Panc1 (cell line): Measurements from ENCODE around the gene NLRP2B. TPM values are rescaled to one million over a fixed set of nuclear protein-coding genes. Genes with fewer than 3 reads are reported as not detected.
"Not testable (repeated sequence)": the region's sequence is repeated elsewhere in the genome, so short reads cannot be mapped to it uniquely, and the experiment has no call there.

Source experiments
- ATAC-seq: fragments of 200-7000 bp; cut with Tn5 transposase; 2 replicates; pipeline ENCODE4 v1.9.1; 2020; ENCODE audit warnings: mild to moderate bottlenecking, moderate library complexity
- Bru-seq: library from RNA; stranded (reverse); fragments of 400-500 nt; gene quantifications from one replicate; lab custom pipeline; 2021; lab: Mats Ljungman, UMichigan
- BruChase-seq, 2 experiments: library from RNA; stranded (reverse); fragments of 400-500 nt; gene quantifications; one replicate each; lab custom pipeline; 2021; lab: Mats Ljungman, UMichigan
- BruUV-seq: library from RNA; stranded (reverse); fragments of 400-500 nt; replicated peaks from 2 replicates; lab custom pipeline; 2021; lab: Mats Ljungman, UMichigan
- CTCF ChIA-PET: fragments of 300-600 bp; sonication (Branson Sonifier 250); formaldehyde crosslinking; loops from one replicate; lab custom pipeline; 2022; ENCODE audit warnings: antibody characterized with exemption; lab: Charles Lee
- POLR2A ChIA-PET: fragments of 300-600 bp; sonication (Branson Sonifier 250); formaldehyde crosslinking; loops from one replicate; lab custom pipeline; 2022; ENCODE audit warnings: antibody characterized with exemption; lab: Charles Lee
- DNase-seq: peaks from one replicate; pipeline ENCODE4 v3.0.0-alpha.2; 2010; ENCODE audit warnings: low read depth, low spot score
- H3K27ac ChIP-seq: 2 replicates; pipeline ENCODE4 v1.5.1; 2011; ENCODE audit warnings: mild to moderate bottlenecking, low read length, inconsistent platforms
- H3K27me3 ChIP-seq: fragments of 200-500 bp; sonication (Bioruptor generic); 2 replicates; pipeline ENCODE4 v1.6.0; 2014; ENCODE audit warnings: low read length, inconsistent platforms; ENCODE audit not compliant: control insufficient read depth, insufficient read depth
- H3K36me3 ChIP-seq: fragments of 200-500 bp; sonication (Bioruptor generic); 2 replicates; pipeline ENCODE4 v1.5.1; 2014; ENCODE audit warnings: inconsistent platforms, mild to moderate bottlenecking, low read length, moderate library complexity; ENCODE audit not compliant: control insufficient read depth, insufficient read depth
- H3K4me1 ChIP-seq: 2 replicates; pipeline ENCODE4 v1.5.1; 2011; ENCODE audit warnings: inconsistent platforms, mild to moderate bottlenecking, low read length, moderate library complexity; ENCODE audit not compliant: control insufficient read depth, insufficient read depth
- H3K4me3 ChIP-seq, 2 experiments: 2 replicates each; pipeline ENCODE4 v1.5.1; 2011 to 2012; ENCODE audit warnings: low read depth in 2 of 2, low read length in 2 of 2, mild to moderate bottlenecking in 2 of 2, inconsistent platforms in 1 of 2, moderate library complexity in 1 of 2
- H3K9me3 ChIP-seq: fragments of 200-500 bp; sonication (Bioruptor generic); 2 replicates; pipeline ENCODE4 v1.5.1; 2014; ENCODE audit warnings: low read depth, mild to moderate bottlenecking, inconsistent platforms, low read length, moderate library complexity; ENCODE audit not compliant: control insufficient read depth, insufficient read depth
- POLR2AphosphoS5 ChIP-seq: IDR thresholded peaks from 2 replicates; pipeline ENCODE4 v1.6.1; 2012; ENCODE audit warnings: mild to moderate bottlenecking, low read depth, low read length, moderate library complexity
- SIN3A ChIP-seq: IDR thresholded peaks from 2 replicates; pipeline ENCODE4 v1.6.1; 2012; ENCODE audit warnings: low read depth, mild to moderate bottlenecking, low read length, moderate library complexity, borderline replicate concordance; ENCODE audit not compliant: insufficient read depth
- TCF7L2 ChIP-seq: IDR thresholded peaks from 2 replicates; pipeline ENCODE4 v1.6.1; 2011; ENCODE audit warnings: mild to moderate bottlenecking, low read depth, low read length, inconsistent platforms
- in situ Hi-C: cut with HindIII; loops from 2 replicates; pipeline ENCODE4 v1.10.0; 2016; ENCODE audit warnings: low sequenced_read_pairs, low pct_unique_long_range_greater_than_20kb
- intact Hi-C: fragments of 100-400 bp; cut with micrococcal nuclease; formaldehyde crosslinking; loops from one replicate; pipeline ENCODE4 v1.10.0; 2022; ENCODE audit not compliant: unreplicated experiment
- long read RNA-seq: library from polyadenylated mRNA; unstranded; transcript quantifications from one replicate; pipeline ENCODE4 v2.0.0, GENCODE V29; 2021; ENCODE audit not compliant: unreplicated experiment
- polyA plus RNA-seq: library from polyadenylated mRNA; unstranded; fragments of >200 nt; gene quantifications from one replicate; pipeline ENCODE4 v1.2.1, GENCODE V29; 2012; ENCODE audit warnings: missing spikeins; ENCODE audit not compliant: insufficient read length
- total RNA-seq: library from RNA; stranded (reverse); gene quantifications from one replicate; pipeline ENCODE4 v1.2.1, GENCODE V29; 2021; ENCODE audit not compliant: unreplicated experiment
- TF ChIP-seq, protein P1 (sequence below): fragments of 450-650 bp; IDR thresholded peaks from 2 replicates; pipeline ENCODE4 v1.5.1; 2017; ENCODE audit warnings: mild to moderate bottlenecking
- TF ChIP-seq, protein P2 (sequence below), 2 experiments: IDR thresholded peaks; 2 replicates each; pipeline ENCODE4 v1.6.1; 2011 to 2012; ENCODE audit warnings: low read depth in 2 of 2, control low read depth in 1 of 2, low read length in 1 of 2, mild to moderate bottlenecking in 1 of 2, moderate library complexity in 1 of 2; ENCODE audit not compliant: insufficient read depth in 1 of 2

The NLRP2B gene
- total RNA-seq = not detected
- not detected for polyA plus RNA-seq
- not detected for Bru-seq, nascent RNA
- BruChase-seq, experiment 1, labeled RNA remaining after a 2-hour chase = percentile 15 among the genes with signal in this experiment
- percentile 26 among the genes with signal in this experiment for BruChase-seq, experiment 2, labeled RNA remaining after a 6-hour chase
- long read RNA-seq = 0 reads

DNA sequence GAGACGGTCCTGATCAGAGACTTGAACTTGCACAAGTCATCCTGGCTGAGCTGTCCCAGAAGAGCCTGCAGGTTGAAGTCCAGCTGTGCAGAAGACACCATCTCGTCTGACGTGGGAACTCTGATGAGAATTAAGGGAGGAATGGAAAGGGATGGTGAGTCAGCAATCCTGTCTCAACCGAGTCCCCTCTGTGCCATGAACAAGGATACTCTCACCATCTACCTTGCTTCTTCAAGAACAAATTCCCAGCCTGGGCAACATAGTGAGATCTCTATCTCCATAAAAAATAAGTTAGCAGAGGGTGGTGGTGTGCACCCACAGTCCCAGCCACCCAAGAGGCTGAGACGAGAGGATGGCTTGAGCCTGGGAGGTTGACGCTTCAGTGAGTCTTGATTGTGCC lies at the start of gene NLRP2B:
TSS of gene NLRP2B (minus strand) at position 101 of the 400 bp plus-strand sequence.
- ChIA-PET CTCF (no interaction called here), POLR2A (no interaction called here)
- no TSS peak for BruUV-seq
- Histone ChIP-seq H3K9me3 (no peaks in the 10 kb centered on the region), H3K36me3 (no peaks in the 10 kb centered on the region), H3K27ac (no peak within 1 kb of the TSS), H3K27me3 (no peaks in the 10 kb centered on the region), H3K4me1 (no peaks in the 10 kb centered on the region), H3K4me3 (no peak within 1 kb of the TSS)
- intact Hi-C loops (no loop called here), in situ Hi-C loops (no loop called here)
- ATAC-seq (no peak), DNase-seq (no peak)
- TF ChIP-seq, protein P1, sequence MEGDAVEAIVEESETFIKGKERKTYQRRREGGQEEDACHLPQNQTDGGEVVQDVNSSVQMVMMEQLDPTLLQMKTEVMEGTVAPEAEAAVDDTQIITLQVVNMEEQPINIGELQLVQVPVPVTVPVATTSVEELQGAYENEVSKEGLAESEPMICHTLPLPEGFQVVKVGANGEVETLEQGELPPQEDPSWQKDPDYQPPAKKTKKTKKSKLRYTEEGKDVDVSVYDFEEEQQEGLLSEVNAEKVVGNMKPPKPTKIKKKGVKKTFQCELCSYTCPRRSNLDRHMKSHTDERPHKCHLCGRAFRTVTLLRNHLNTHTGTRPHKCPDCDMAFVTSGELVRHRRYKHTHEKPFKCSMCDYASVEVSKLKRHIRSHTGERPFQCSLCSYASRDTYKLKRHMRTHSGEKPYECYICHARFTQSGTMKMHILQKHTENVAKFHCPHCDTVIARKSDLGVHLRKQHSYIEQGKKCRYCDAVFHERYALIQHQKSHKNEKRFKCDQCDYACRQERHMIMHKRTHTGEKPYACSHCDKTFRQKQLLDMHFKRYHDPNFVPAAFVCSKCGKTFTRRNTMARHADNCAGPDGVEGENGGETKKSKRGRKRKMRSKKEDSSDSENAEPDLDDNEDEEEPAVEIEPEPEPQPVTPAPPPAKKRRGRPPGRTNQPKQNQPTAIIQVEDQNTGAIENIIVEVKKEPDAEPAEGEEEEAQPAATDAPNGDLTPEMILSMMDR = no peak
- no peak for TF ChIP-seq TCF7L2
- no peak for TF ChIP-seq POLR2AphosphoS5
- TF ChIP-seq, protein P2, sequence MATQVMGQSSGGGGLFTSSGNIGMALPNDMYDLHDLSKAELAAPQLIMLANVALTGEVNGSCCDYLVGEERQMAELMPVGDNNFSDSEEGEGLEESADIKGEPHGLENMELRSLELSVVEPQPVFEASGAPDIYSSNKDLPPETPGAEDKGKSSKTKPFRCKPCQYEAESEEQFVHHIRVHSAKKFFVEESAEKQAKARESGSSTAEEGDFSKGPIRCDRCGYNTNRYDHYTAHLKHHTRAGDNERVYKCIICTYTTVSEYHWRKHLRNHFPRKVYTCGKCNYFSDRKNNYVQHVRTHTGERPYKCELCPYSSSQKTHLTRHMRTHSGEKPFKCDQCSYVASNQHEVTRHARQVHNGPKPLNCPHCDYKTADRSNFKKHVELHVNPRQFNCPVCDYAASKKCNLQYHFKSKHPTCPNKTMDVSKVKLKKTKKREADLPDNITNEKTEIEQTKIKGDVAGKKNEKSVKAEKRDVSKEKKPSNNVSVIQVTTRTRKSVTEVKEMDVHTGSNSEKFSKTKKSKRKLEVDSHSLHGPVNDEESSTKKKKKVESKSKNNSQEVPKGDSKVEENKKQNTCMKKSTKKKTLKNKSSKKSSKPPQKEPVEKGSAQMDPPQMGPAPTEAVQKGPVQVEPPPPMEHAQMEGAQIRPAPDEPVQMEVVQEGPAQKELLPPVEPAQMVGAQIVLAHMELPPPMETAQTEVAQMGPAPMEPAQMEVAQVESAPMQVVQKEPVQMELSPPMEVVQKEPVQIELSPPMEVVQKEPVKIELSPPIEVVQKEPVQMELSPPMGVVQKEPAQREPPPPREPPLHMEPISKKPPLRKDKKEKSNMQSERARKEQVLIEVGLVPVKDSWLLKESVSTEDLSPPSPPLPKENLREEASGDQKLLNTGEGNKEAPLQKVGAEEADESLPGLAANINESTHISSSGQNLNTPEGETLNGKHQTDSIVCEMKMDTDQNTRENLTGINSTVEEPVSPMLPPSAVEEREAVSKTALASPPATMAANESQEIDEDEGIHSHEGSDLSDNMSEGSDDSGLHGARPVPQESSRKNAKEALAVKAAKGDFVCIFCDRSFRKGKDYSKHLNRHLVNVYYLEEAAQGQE (IDR thresholded peaks at IDR 0.05; ENCODE audit: insufficient read depth in 1 of 2, low read depth in 2 of 2, low read length in 1 of 2) = no peak
- no peak for TF ChIP-seq SIN3A

DNA sequence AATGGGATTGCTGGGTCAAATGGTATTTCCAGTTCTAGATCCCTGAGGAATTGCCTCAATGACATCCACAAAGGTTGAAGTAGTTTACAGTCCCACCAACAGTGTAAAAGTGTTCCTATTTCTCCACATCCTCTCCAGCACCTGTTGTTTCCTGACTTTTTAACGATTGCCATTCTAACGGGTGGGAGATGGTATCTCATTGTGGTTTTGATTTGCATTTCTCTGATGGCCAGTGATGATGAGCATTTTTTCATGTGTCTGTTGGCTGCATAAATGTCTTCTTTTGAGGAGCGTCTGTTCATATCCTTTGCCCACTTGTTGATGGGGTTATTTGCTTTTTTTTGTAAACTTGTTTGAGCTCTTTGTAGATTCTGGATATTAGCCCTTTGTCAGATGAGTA lies 45.9 kb upstream of the NLRP2B start:
- H3K4me1 ChIP-seq, BruUV-seq, CTCF ChIA-PET, intact Hi-C loops, H3K27me3 ChIP-seq, POLR2A ChIA-PET, H3K27ac ChIP-seq, H3K9me3 ChIP-seq, DNase-seq, ATAC-seq, H3K36me3 ChIP-seq, H3K4me3 ChIP-seq, in situ Hi-C loops: not testable (repeated sequence)

DNA sequence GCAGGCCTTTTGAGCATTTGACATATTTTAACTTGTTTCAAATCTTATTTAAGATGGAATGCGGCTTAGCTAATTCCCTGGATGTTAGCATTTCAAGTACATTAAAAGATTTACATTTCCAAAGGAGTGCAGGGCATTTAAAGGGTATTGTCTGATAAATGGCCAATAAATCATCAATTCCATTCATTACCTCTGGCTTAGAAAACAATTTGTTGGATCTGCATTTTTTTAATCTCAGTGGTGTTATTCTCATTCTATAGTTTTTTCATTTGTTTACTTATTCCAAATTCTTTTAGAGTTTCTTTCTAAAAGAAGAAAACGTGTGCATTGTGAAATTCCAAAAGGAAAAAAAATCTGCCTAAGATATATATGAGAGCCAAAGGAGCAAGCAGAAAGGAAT lies 1.3 kb upstream of the NLRP2B start:
- no peaks in the 10 kb centered on the region for H3K9me3 ChIP-seq
- DNase-seq (no peak), ATAC-seq (no peak)
- H3K36me3 ChIP-seq = no peaks in the 10 kb centered on the region
- POLR2A ChIA-PET = no interaction called here
- no peak overlapping the region for H3K4me3 ChIP-seq
- no TSS peak for BruUV-seq
- H3K27me3 ChIP-seq = no peaks in the 10 kb centered on the region
- in situ Hi-C loops (no loop called here), intact Hi-C loops (no loop called here)
- H3K4me1 ChIP-seq = no peaks in the 10 kb centered on the region
- TF ChIP-seq SIN3A (no peak), TCF7L2 (no peak), POLR2AphosphoS5 (no peak)
- TF ChIP-seq, protein P2 (IDR thresholded peaks at IDR 0.05; ENCODE audit: insufficient read depth in 1 of 2, low read depth in 2 of 2, low read length in 1 of 2) = no peak
- TF ChIP-seq, protein P1 = no peak
- CTCF ChIA-PET = no interaction called here
- H3K27ac ChIP-seq = no peak overlapping the region
